DMS153 treated with DMSO at 0.1 percent for 48 hours (cell line): ENCODE measurements around the gene CDC42BPA.
"Not testable (repeated sequence)": the region's sequence is repeated elsewhere in the genome, so short reads cannot be mapped to it uniquely, and the experiment has no call there.

Experiments used
- DNase-seq: peaks from one replicate; lab custom pipeline; 2025; ENCODE audit not compliant: unreplicated experiment; lab: John Stamatoyannopoulos, UW

The CDC42BPA gene

GRCh38 chr1:227140376-227140775 is 177.9 kb downstream of the CDC42BPA start:
- DNase-seq, result no peak

- no peak for DNase-seq
Observed at GRCh38 chr1:227136210-227136820, 182.0 kb downstream of the CDC42BPA start.

- no peak for DNase-seq
Observed at GRCh38 chr1:227134686-227135314, 183.5 kb downstream of the CDC42BPA start.

- not testable (repeated sequence) for DNase-seq
Observed at GRCh38 chr1:227132695-227133094, 185.6 kb downstream of the CDC42BPA start.

- DNase-seq, result no peak
Observed at GRCh38 chr1:227131193-227131592, 187.1 kb downstream of the CDC42BPA start.

- no peak for DNase-seq
Observed at GRCh38 chr1:227127891-227128290, 190.4 kb downstream of the CDC42BPA start.

- no peak for DNase-seq
Observed at GRCh38 chr1:227125929-227126545, 192.3 kb downstream of the CDC42BPA start.

- no peak for DNase-seq
Observed at GRCh38 chr1:227124473-227124872, 193.8 kb downstream of the CDC42BPA start.

GRCh38 chr1:227120826-227121225 is 197.5 kb downstream of the CDC42BPA start:
- DNase-seq, result no peak

- DNase-seq, result no peak
Observed at GRCh38 chr1:227112538-227112937, 205.8 kb downstream of the CDC42BPA start.

GRCh38 chr1:227111782-227112181 is 206.5 kb downstream of the CDC42BPA start:
- no peak for DNase-seq

GRCh38 chr1:227105291-227105690 is 213.0 kb downstream of the CDC42BPA start:
- DNase-seq, result not testable (repeated sequence)

- DNase-seq, result no peak
Observed at GRCh38 chr1:227102056-227102455, 216.2 kb downstream of the CDC42BPA start.

GRCh38 chr1:227094249-227094966 is 223.9 kb downstream of the CDC42BPA start:
- peak; percentile 64 for DNase-seq

GRCh38 chr1:227093309-227093708 is 225.0 kb downstream of the CDC42BPA start:
- DNase-seq, result no peak

- no peak for DNase-seq
Observed at GRCh38 chr1:227092069-227092468, 226.2 kb downstream of the CDC42BPA start.

- no peak for DNase-seq
Observed at GRCh38 chr1:227086636-227087035, 231.7 kb downstream of the CDC42BPA start.

- no peak for DNase-seq
Observed at GRCh38 chr1:227082999-227083746, 235.1 kb downstream of the CDC42BPA start.

GRCh38 chr1:227077783-227078182 is 240.5 kb downstream of the CDC42BPA start:
- DNase-seq, result no peak

- no peak for DNase-seq
Observed at GRCh38 chr1:227073786-227074185, 244.5 kb downstream of the CDC42BPA start.

GRCh38 chr1:227072991-227073390 is 245.3 kb downstream of the CDC42BPA start:
- no peak for DNase-seq
